ENCODE measurements around the gene ZDHHC1.

DNA sequence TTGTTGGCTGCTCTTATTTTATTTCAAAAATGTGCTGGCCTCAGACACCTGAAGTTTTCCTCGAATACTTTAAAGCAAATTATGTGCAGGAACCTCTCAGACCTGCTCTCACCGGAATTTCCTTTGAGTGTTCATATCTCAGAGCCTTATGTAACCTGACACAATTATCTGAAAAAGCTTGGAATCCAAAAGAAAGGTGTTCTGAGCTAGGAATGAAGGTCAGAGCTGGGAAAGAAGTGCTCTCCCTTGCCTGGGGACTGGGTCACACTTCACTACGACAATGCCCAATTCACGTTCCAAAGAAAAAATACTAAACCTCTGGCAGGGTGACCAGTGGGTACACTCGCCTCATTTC lies 8.0 kb upstream of the ZDHHC1 start:
- TF ChIP-seq, protein P1, sequence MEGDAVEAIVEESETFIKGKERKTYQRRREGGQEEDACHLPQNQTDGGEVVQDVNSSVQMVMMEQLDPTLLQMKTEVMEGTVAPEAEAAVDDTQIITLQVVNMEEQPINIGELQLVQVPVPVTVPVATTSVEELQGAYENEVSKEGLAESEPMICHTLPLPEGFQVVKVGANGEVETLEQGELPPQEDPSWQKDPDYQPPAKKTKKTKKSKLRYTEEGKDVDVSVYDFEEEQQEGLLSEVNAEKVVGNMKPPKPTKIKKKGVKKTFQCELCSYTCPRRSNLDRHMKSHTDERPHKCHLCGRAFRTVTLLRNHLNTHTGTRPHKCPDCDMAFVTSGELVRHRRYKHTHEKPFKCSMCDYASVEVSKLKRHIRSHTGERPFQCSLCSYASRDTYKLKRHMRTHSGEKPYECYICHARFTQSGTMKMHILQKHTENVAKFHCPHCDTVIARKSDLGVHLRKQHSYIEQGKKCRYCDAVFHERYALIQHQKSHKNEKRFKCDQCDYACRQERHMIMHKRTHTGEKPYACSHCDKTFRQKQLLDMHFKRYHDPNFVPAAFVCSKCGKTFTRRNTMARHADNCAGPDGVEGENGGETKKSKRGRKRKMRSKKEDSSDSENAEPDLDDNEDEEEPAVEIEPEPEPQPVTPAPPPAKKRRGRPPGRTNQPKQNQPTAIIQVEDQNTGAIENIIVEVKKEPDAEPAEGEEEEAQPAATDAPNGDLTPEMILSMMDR (IDR thresholded peaks at IDR 0.05) = no peak
- TF ChIP-seq POLR2A (IDR thresholded peaks at IDR 0.05) = no peak

Measured in testis (tissue), 2 donors.